HG03565 (cell line): ENCODE results near the gene JAK3.
"Not testable (repeated sequence)": the region's sequence is repeated elsewhere in the genome, so short reads cannot be mapped to it uniquely, and the experiment has no call there.

Source experiments
- ATAC-seq: cut with Tn5 transposase; IDR thresholded peaks from one replicate; pipeline ENCODE4 v1.9.1; 2021; ENCODE audit warnings: mild to moderate bottlenecking, moderate library complexity; ENCODE audit not compliant: unreplicated experiment

JAK3 gene

GRCh38 chr19:17778968-17779929 lies 68.5 kb downstream of the JAK3 start:
- ATAC-seq, result no peak

DNA sequence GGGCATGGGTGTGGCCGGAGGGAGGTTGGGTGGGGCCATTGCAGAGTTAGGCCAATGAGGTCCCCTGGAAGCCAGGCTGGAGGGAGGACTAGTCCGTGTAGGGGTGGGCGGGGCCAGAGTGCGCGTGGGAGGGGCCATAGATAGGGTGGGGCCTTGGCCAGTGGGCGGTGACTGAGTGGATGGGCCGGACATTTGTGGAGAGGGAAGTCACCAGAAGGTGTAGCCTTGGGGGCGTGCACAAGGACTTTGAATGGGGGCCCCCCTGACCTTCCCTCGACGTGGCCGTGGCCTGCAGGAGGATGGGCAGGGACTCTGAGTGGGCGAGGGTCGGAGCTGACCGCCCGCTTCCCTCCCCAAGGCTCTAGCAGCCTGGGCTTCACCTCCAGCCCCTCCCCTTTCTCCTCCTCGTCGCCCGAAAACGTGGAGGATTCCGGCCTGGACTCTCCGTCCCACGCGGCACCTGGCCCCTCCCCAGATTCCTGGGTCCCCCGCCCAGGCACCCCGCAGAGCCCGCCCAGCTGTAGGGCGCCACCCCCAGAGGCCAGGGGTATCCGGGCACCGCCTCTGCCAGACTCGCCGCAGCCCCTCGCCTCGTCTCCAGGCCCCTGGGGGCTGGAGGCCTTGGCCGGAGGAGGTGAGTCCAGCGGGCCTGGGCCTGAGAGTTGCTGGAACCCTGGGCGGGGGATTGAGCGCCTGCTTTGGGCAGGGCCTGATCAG lies 69.4 kb downstream of the JAK3 start:
- ATAC-seq, result no peak

GRCh38 chr19:17777840-17778239 lies 69.9 kb downstream of the JAK3 start:
- ATAC-seq, result not testable (repeated sequence)

GRCh38 chr19:17775991-17776803 lies 71.6 kb downstream of the JAK3 start:
- peak; percentile 68 for ATAC-seq

- ATAC-seq, result no peak
Observed at GRCh38 chr19:17775245-17775927, 72.4 kb downstream of the JAK3 start.
